ENCODE measurements around the gene TMUB2. TPM values are rescaled to one million over a fixed set of nuclear protein-coding genes. Genes with fewer than 3 reads are reported as not detected.

The TMUB2 gene
- total RNA-seq, 1 donor from 2014 or later = 41.9 TPM

- TF ChIP-seq, protein P1, sequence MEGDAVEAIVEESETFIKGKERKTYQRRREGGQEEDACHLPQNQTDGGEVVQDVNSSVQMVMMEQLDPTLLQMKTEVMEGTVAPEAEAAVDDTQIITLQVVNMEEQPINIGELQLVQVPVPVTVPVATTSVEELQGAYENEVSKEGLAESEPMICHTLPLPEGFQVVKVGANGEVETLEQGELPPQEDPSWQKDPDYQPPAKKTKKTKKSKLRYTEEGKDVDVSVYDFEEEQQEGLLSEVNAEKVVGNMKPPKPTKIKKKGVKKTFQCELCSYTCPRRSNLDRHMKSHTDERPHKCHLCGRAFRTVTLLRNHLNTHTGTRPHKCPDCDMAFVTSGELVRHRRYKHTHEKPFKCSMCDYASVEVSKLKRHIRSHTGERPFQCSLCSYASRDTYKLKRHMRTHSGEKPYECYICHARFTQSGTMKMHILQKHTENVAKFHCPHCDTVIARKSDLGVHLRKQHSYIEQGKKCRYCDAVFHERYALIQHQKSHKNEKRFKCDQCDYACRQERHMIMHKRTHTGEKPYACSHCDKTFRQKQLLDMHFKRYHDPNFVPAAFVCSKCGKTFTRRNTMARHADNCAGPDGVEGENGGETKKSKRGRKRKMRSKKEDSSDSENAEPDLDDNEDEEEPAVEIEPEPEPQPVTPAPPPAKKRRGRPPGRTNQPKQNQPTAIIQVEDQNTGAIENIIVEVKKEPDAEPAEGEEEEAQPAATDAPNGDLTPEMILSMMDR (IDR thresholded peaks at IDR 0.05) = no peak
- ATAC-seq = no peak
- Histone ChIP-seq H3K27me3 (ENCODE audit: low read depth) (no peaks in the 10 kb centered on the region), H3K4me1 (peaks cover 31% of the 10 kb centered on the region), H3K4me3 (no peak overlapping the region), H3K9me3 (no peaks in the 10 kb centered on the region), H3K36me3 (peaks cover 98% of the 10 kb centered on the region), H3K27ac (no peak overlapping the region)
- intact Hi-C loops (cut with DNase I) = loop anchor here (10.0 kb wide), 1 partner anchor 132 kb away; the partner anchor contains the start of gene GRN
- DNase-seq = no peak
Measured at GRCh38 chr17:44212507-44213402, 26.0 kb downstream of the TMUB2 start.

DNA sequence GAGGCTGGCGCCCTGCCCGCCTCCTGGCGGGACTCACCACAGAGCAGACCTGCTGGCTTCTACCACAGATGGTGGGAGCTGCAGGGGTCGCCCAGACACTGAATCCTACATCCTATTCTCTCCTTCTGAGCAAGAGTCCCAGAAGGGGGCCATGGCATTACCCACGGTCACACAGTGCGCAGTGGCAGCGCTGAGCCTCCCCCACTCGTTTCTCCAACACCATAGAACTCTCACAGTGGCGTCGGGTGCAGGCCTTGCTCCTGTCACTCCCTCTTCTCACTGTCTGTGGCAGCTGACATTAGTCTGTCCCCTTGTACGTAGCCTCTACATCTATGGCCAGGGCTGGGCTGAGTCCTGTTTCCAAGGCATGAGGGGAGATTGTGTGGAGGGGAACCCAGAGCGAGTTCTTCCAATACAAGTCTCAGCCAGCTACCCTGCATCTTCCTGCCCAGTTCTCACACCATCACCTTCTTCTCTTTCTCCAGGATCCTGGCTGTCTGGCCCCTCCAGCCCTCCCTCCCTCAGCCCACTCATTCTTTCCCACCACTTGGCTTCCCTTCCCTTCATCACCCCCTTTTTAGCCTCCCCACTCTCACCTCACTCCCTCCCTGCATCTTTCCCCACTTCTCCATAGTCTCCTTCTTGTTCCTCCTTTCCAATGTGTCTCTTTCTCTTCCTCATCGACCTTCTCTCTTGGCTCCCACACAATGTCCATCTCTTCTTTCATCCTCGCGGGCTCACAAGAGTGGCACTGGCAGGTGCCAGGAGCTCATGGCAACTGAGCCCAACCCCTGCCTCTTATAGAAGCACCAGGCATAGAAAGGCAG, 26.8 kb downstream of the TMUB2 start:
- TF ChIP-seq, protein P1 (IDR thresholded peaks at IDR 0.05) = no peak
- peaks cover 37% of the 10 kb centered on the region for H3K4me1 ChIP-seq
- no peaks in the 10 kb centered on the region for H3K27me3 ChIP-seq (ENCODE audit: low read depth)
- no peak overlapping the region for H3K27ac ChIP-seq
- H3K4me3 ChIP-seq = no peak overlapping the region
- ATAC-seq (no peak), DNase-seq (no peak)
- H3K9me3 ChIP-seq = no peaks in the 10 kb centered on the region
- intact Hi-C loops (cut with DNase I) = loop anchor here (10.0 kb wide), 1 partner anchor 131 kb away; the partner anchor contains the start of gene GRN
- peaks cover 90% of the 10 kb centered on the region for H3K36me3 ChIP-seq

DNA sequence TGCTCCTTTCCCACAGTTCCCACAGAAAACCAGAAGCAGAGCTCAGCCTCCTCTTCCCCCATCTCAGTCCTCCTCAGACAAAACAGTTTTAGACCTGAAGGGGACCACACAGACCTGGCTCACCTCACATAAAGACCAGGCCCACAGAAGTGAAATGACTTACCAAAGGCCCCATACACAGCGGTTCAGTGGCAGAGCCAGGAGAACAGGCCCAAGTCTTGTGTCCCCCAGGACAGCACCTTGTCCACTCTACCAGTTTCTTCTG, 27.4 kb downstream of the TMUB2 start:
- Histone ChIP-seq H3K36me3 (peaks cover 85% of the 10 kb centered on the region), H3K4me1 (peaks cover 37% of the 10 kb centered on the region), H3K9me3 (no peaks in the 10 kb centered on the region), H3K27ac (no peak overlapping the region), H3K27me3 (ENCODE audit: low read depth) (no peaks in the 10 kb centered on the region), H3K4me3 (no peak overlapping the region)
- no peak for ATAC-seq
- intact Hi-C loops (cut with DNase I) = loop anchor here (10.0 kb wide), 1 partner anchor 131 kb away; the partner anchor contains the start of gene GRN
- TF ChIP-seq, protein P1 (IDR thresholded peaks at IDR 0.05) = no peak
- no peak for DNase-seq

DNA sequence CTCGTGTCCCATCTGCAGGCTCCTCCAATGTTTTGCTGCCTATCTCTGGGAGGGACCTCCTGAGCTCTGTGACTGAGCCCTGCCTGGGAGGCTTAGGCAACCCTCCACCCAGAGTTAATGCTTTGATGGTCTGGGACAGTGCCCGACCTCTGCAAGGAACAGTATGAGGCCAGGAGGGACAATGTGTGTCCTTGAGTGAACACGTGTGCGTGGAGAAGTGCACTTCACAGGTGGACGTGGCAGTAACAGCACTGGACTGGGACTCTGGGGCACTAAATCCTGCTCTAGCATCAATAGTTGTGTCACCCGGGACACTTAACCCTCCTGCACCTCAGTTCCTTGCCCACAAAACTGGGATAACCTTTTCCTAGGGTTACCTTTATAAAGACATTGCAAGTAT, 28.1 kb downstream of the TMUB2 start:
- Histone ChIP-seq H3K4me1 (peaks cover 35% of the 10 kb centered on the region), H3K9me3 (no peaks in the 10 kb centered on the region), H3K4me3 (no peak overlapping the region), H3K27me3 (ENCODE audit: low read depth) (no peaks in the 10 kb centered on the region), H3K36me3 (peaks cover 77% of the 10 kb centered on the region), H3K27ac (no peak overlapping the region)
- DNase-seq (no peak), ATAC-seq (no peak)
- TF ChIP-seq, protein P1 (IDR thresholded peaks at IDR 0.05) = no peak
- intact Hi-C loops (cut with DNase I) = loop anchor here (10.0 kb wide), 1 partner anchor 130 kb away; the partner anchor contains the start of gene GRN

DNA sequence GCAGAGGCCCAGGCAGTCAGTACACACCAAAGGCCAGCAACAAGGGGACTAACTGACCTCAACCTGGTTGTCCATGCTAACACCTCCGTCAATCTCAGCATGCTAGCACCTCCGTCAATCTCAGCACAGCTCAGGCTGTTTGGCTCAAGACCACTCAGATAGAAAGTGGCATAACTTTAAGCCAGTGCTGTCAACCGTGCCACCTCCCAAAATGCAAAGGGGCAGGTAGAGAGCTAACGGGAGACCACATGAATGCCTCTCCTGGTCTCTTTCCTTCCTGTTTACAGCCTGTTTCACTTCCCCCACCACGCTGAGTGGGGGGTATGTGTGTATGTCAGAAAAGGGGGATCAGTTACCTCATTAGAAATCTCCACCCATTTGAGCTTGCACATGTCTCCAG, 29.4 kb downstream of the TMUB2 start:
- H3K4me1 ChIP-seq = peaks cover 23% of the 10 kb centered on the region
- peaks cover 65% of the 10 kb centered on the region for H3K36me3 ChIP-seq
- intact Hi-C loops (cut with DNase I) = loop anchor here (10.0 kb wide), 1 partner anchor 129 kb away; the partner anchor contains the start of gene GRN

More for the DNA sequence above, 29.4 kb downstream of the TMUB2 start:
- no peak for ATAC-seq
- Histone ChIP-seq H3K27ac (no peak overlapping the region), H3K27me3 (ENCODE audit: low read depth) (no peaks in the 10 kb centered on the region), H3K4me3 (no peak overlapping the region), H3K9me3 (no peaks in the 10 kb centered on the region)
- TF ChIP-seq, protein P1 (IDR thresholded peaks at IDR 0.05) = no peak
- DNase-seq = no peak

Data from lower lobe of right lung (tissue), 2 donors.